GM19193 (cell line): ENCODE data around the gene RRM1.

Experiments
- POLR2A ChIP-seq: IDR thresholded peaks from 4 replicates; pipeline ENCODE4 v1.6.1; 2011; ENCODE audit not compliant: insufficient read depth, insufficient read length; ENCODE audit errors: extremely low read depth

RRM1 gene

DNA sequence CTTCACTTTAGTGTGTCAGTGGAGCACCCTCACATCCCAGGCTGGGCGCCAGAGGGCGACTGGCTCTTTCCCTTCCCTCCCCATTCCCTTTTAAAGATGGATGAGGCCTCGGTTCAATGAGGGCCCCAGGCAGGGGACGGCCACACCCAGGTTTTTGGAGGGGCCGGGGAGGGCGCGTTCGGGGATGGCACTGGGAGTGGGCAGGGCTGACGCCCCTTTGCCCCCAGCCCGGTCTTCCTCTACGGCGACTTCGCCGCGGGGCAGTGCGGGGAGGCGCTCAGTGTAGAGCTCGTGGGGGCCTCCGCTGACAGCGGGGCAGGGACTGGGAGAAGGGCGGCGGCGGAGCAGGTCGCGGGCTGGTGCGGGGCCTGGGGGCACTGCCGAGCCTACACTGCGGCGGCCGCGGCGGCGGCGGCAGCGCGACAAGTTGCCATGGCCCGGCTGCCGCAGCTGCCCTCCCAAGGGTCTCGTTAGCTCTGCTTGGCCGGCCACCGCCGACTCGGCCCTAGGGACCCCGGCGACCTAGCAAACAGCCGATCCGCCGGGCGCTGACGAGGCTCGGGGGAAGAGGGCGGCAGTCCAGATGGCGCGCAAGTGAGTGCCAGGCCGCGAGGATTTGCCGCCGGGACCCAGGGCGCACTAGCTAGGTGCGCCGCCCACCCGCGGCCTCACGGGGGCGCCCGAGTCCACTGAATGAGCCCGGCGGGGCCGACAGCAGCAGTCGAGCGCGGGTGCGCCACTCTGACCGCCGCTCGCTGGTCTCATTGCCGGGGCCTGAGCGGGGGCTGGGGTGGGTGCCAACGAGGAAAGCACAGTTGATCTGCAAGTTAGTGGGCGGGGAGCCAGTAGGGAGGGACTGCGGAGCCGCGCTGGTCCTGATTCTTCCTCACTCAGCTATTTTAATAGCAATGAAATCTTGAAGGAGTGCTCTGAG, 92.7 kb downstream of the RRM1 start:
- TF ChIP-seq POLR2A: no peak
